K562 (cell line): ENCODE measurements around the gene H3-3A. TPM values are rescaled to one million over a fixed set of nuclear protein-coding genes. Genes with fewer than 3 reads are reported as not detected.

Experiments
- E2F5 ChIP-seq: sonication (generic); formaldehyde crosslinking; IDR thresholded peaks from 2 replicates; pipeline ENCODE4 v1.8.0; 2022; ENCODE audit warnings: mild to moderate bottlenecking, missing genetic modification reagents
- NEUROD1 ChIP-seq: fragments of 150-350 bp; IDR thresholded peaks from 2 replicates; pipeline ENCODE4 v1.6.1; 2014; ENCODE audit warnings: borderline replicate concordance, low read length, low read depth; ENCODE audit not compliant: partially characterized antibody
- NKRF ChIP-seq: fragments of 450-650 bp; IDR thresholded peaks from 2 replicates; pipeline ENCODE4 v1.6.1; 2016; ENCODE audit warnings: borderline replicate concordance
- RBM39 ChIP-seq: fragments of 200-400 bp; formaldehyde crosslinking; optimal IDR thresholded peaks from 2 replicates; pipeline ENCODE3; 2018; ENCODE audit warnings: low read depth, low read length
- SPI1 ChIP-seq: IDR thresholded peaks from 2 replicates; pipeline ENCODE4 v1.6.1; 2011; ENCODE audit warnings: low read depth, low read length, control low read depth, borderline replicate concordance
- TCF15 ChIP-seq: fragments of 250-450 bp; sonication (Bioruptor Pico); IDR thresholded peaks from 2 replicates; pipeline ENCODE4 v1.8.0; 2022; ENCODE audit warnings: moderate library complexity, mild to moderate bottlenecking, inconsistent platforms
- TRIM28 ChIP-seq: fragments of 450-650 bp; IDR thresholded peaks from 2 replicates; pipeline ENCODE4 v1.6.1; 2017
- ZBTB11 ChIP-seq, 3 experiments: fragments of 200-800 bp in 1 of 3; fragments of 250-450 bp in 1 of 3; fragments of 450-650 bp in 1 of 3; sonication (Bioruptor Pico) in 1 of 3; sonication (Bioruptor generic) in 1 of 3; formaldehyde crosslinking in 1 of 3; IDR thresholded peaks; 2 replicates each; pipeline versions ENCODE4 v1.6.1 to v1.8.0; 2016 to 2022; ENCODE audit warnings: mild to moderate bottlenecking in 2 of 3, missing genetic modification characterization in 2 of 3, missing compliant biosample characterization in 1 of 3, moderate library complexity in 1 of 3
- ZNF354B ChIP-seq: fragments of 250-450 bp; sonication (Bioruptor Pico); IDR thresholded peaks from 2 replicates; pipeline ENCODE4 v1.4.0; 2020
- polyA plus RNA-seq, 8 experiments: library from polyadenylated mRNA; depleted of rRNA in 4 of 8; stranded (reverse) in 5 of 8; unstranded in 3 of 8; fragments of >200 nt; fragmentation: Nextera tagmentation in 2 of 8; fragmentation: Illumina TruSeq in 1 of 8; extraction: Ambion mirVana in 2 of 8; extraction: Trizol in 1 of 8; gene quantifications; 2 replicates each; pipeline versions ENCODE4 v1.2.1 to v1.2.3, GENCODE V29; 2011 to 2014; ENCODE audit warnings: inconsistent platforms in 1 of 8, missing spikeins in 1 of 8
- total RNA-seq, 7 experiments: library from RNA; depleted of rRNA in 6 of 7; stranded (reverse); fragments of >200 nt in 6 of 7; fragmentation: Illumina TruSeq in 2 of 7; extraction: Trizol in 2 of 7; gene quantifications; 2 replicates each; pipeline versions ENCODE4 v1.2.1 to v1.2.3, GENCODE V29; 2011 to 2021; ENCODE audit warnings: low replicate concordance in 1 of 7
- TF ChIP-seq, protein P1 (sequence below), 2 experiments: fragments of 450-650 bp; conservative IDR thresholded peaks; 2 replicates each; pipeline ENCODE4 v1.6.1; 2017; ENCODE audit warnings: mild to moderate bottlenecking in 2 of 2, moderate library complexity in 2 of 2

The H3-3A gene
- total and polyA plus RNA-seq, 9 of the 15 experiments (the other 6 are each of a cell fraction or from before 2014, with no cell fraction given) = 426 to 1,083 (median 591) TPM

- TF ChIP-seq ZBTB11 (CRISPR knock-in tag; IDR thresholded peaks at IDR 0.05) (peak in 2 of 3 experiments; percentile 80 to 96; a peak in 4 of 6 replicates), TCF15 (CRISPR knock-in tag) (no peak), SPI1 (no peak), ZNF354B (CRISPR knock-in tag) (no peak), E2F5 (CRISPR knock-in tag) (no peak), NKRF (no peak), TRIM28 (no peak), RBM39 (no peak), NEUROD1 (no peak)
- TF ChIP-seq, protein P1, sequence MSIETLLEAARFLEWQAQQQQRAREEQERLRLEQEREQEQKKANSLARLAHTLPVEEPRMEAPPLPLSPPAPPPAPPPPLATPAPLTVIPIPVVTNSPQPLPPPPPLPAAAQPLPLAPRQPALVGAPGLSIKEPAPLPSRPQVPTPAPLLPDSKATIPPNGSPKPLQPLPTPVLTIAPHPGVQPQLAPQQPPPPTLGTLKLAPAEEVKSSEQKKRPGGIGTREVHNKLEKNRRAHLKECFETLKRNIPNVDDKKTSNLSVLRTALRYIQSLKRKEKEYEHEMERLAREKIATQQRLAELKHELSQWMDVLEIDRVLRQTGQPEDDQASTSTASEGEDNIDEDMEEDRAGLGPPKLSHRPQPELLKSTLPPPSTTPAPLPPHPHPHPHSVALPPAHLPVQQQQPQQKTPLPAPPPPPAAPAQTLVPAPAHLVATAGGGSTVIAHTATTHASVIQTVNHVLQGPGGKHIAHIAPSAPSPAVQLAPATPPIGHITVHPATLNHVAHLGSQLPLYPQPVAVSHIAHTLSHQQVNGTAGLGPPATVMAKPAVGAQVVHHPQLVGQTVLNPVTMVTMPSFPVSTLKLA (conservative IDR thresholded peaks at IDR 0.05) = no peak
Observed at GRCh38 chr1:226082959-226083301, 20.4 kb downstream of the H3-3A start (continued).
